HepG2 (cell line): ENCODE results near the gene PRDX2. TPM values are rescaled to one million over a fixed set of nuclear protein-coding genes. Genes with fewer than 3 reads are reported as not detected.

Experiments
- ARNT2 ChIP-seq: sonication (generic); formaldehyde crosslinking; IDR thresholded peaks from 2 replicates; pipeline ENCODE4 v1.8.0; 2022; ENCODE audit warnings: mild to moderate bottlenecking, low read depth, missing genetic modification reagents, moderate library complexity
- CAMTA2 ChIP-seq: sonication (generic); formaldehyde crosslinking; IDR thresholded peaks from 2 replicates; pipeline ENCODE4 v1.4.0; 2020; ENCODE audit warnings: mild to moderate bottlenecking, missing genetic modification reagents, borderline replicate concordance
- CBX5 ChIP-seq: sonication (generic); formaldehyde crosslinking; IDR thresholded peaks from 2 replicates; pipeline ENCODE4 v1.4.0; 2020; ENCODE audit warnings: missing genetic modification reagents, borderline replicate concordance
- CHD2 ChIP-seq: IDR thresholded peaks from 2 replicates; pipeline ENCODE4 v1.6.1; 2011; ENCODE audit warnings: low read depth, low read length, improper control_type of control experiment
- EHMT2 ChIP-seq: fragments of 200-600 bp; sonication (generic); IDR thresholded peaks from 2 replicates; pipeline ENCODE4 v1.7.0; 2017; ENCODE audit warnings: antibody characterized with exemption, low read depth, low read length, borderline replicate concordance
- HMGXB3 ChIP-seq: sonication (generic); formaldehyde crosslinking; IDR thresholded peaks from 2 replicates; pipeline ENCODE4 v1.4.0; 2020; ENCODE audit warnings: missing genetic modification reagents, borderline replicate concordance
- HNF4A ChIP-seq: sonication (generic); formaldehyde crosslinking; IDR thresholded peaks from 2 replicates; pipeline ENCODE4 v1.4.0; 2020; ENCODE audit warnings: missing genetic modification reagents
- LRRFIP1 ChIP-seq: sonication (generic); formaldehyde crosslinking; conservative IDR thresholded peaks from 2 replicates; pipeline ENCODE4 v1.4.0; 2020; ENCODE audit warnings: missing genetic modification reagents
- MAZ ChIP-seq, 2 experiments: sonication (generic) in 1 of 2; formaldehyde crosslinking in 1 of 2; IDR thresholded peaks; 2 replicates each; pipeline versions ENCODE4 v1.5.0 to v1.6.1; 2012 to 2020; ENCODE audit warnings: low read depth in 2 of 2, mild to moderate bottlenecking in 2 of 2, borderline replicate concordance in 1 of 2, improper control_type of control experiment in 1 of 2, low read length in 1 of 2, missing genetic modification reagents in 1 of 2, moderate library complexity in 1 of 2
- MEIS1 ChIP-seq: sonication (generic); formaldehyde crosslinking; IDR thresholded peaks from 2 replicates; pipeline ENCODE4 v1.9.0; 2021; ENCODE audit warnings: mild to moderate bottlenecking, missing genetic modification reagents, moderate library complexity, borderline replicate concordance
- MXD3 ChIP-seq: IDR thresholded peaks from 2 replicates; pipeline ENCODE4 v1.6.1; 2016; ENCODE audit warnings: mild to moderate bottlenecking, missing biosample characterization, missing genetic modification reagents
- POLR2A ChIP-seq, 2 experiments: IDR thresholded peaks; 2 replicates each; pipeline ENCODE4 v1.6.1; 2011; ENCODE audit warnings: low read depth in 2 of 2, low read length in 2 of 2, mild to moderate bottlenecking in 1 of 2, moderate library complexity in 1 of 2; ENCODE audit not compliant: insufficient read depth in 1 of 2
- RBFOX2 ChIP-seq: fragments of 200-400 bp; formaldehyde crosslinking; IDR thresholded peaks from 2 replicates; pipeline ENCODE4 v1.6.1; 2017; ENCODE audit warnings: low read depth, mild to moderate bottlenecking, low read length
- TBX2 ChIP-seq: sonication (generic); formaldehyde crosslinking; IDR thresholded peaks from 2 replicates; pipeline ENCODE4 v1.5.0; 2020; ENCODE audit warnings: missing genetic modification reagents, mild to moderate bottlenecking, borderline replicate concordance
- ZBTB38 ChIP-seq: sonication (generic); formaldehyde crosslinking; IDR thresholded peaks from 2 replicates; pipeline ENCODE4 v1.5.1; 2020; ENCODE audit warnings: mild to moderate bottlenecking, missing genetic modification reagents
- ZNF331 ChIP-seq: sonication (generic); formaldehyde crosslinking; IDR thresholded peaks from 2 replicates; pipeline ENCODE4 v1.4.0; 2020; ENCODE audit warnings: missing genetic modification reagents
- ZNF343 ChIP-seq: sonication (generic); formaldehyde crosslinking; IDR thresholded peaks from 2 replicates; pipeline ENCODE4 v1.4.0; 2020; ENCODE audit warnings: mild to moderate bottlenecking, missing genetic modification reagents
- ZNF772 ChIP-seq: sonication (generic); formaldehyde crosslinking; IDR thresholded peaks from 2 replicates; pipeline ENCODE4 v1.5.0; 2020; ENCODE audit warnings: mild to moderate bottlenecking, missing genetic modification reagents
- polyA plus RNA-seq, 8 experiments: library from polyadenylated mRNA; depleted of rRNA in 3 of 8; stranded (reverse) in 7 of 8; unstranded in 1 of 8; fragments of >200 nt; fragmentation: Illumina TruSeq in 4 of 8; extraction: Trizol in 4 of 8; gene quantifications; 2 replicates each; pipeline versions ENCODE4 v1.2.1 to v1.2.3, GENCODE V29; 2011 to 2016; ENCODE audit warnings: low read depth in 4 of 8, missing spikeins in 1 of 8, mixed read lengths in 1 of 8; ENCODE audit not compliant: insufficient read depth in 1 of 8
- total RNA-seq, 5 experiments: library from RNA; depleted of rRNA; stranded (reverse); fragments of >200 nt; fragmentation: Illumina TruSeq; extraction: Trizol; gene quantifications; 2 replicates each; pipeline ENCODE4 v1.2.3, GENCODE V29; 2016; ENCODE audit warnings: low read depth in 1 of 5
- TF ChIP-seq, protein P1 (sequence below): sonication (generic); formaldehyde crosslinking; IDR thresholded peaks from 2 replicates; pipeline ENCODE4 v1.8.0; 2022; ENCODE audit warnings: missing genetic modification reagents, mild to moderate bottlenecking, borderline replicate concordance

The PRDX2 gene
- total and polyA plus RNA-seq, 2 of the 13 experiments (the other 11 are each of a cell fraction or from before 2014, with no cell fraction given), result 218 to 381 TPM

GRCh38 chr19:12774588-12775555 lies 26.7 kb downstream of the PRDX2 start, which contains the start of gene HOOK2 (continued):
- TF ChIP-seq HNF4A, result peak; percentile 45; the same call in 1 of the 2 replicates
- TF ChIP-seq TBX2 (CRISPR knock-in tag), result 0 out of 2 replicates have a peak, but pooled peaks have one; percentile 30
- no peak for TF ChIP-seq LRRFIP1 (CRISPR knock-in tag)
- TF ChIP-seq RBFOX2, result peak; percentile 68
- no peak for TF ChIP-seq CHD2
- 0 out of 2 replicates have a peak, but pooled peaks have one; percentile 61 for TF ChIP-seq MEIS1
- TF ChIP-seq CAMTA2 (CRISPR knock-in tag), result peak; percentile 80; the same call in 1 of the 2 replicates
- TF ChIP-seq POLR2A (IDR thresholded peaks at IDR 0.05; ENCODE audit: insufficient read depth in 1 of 2, low read depth in 2 of 2, low read length in 2 of 2), result peak; percentile 49 to 81; a peak in 3 of 4 replicates
- TF ChIP-seq ARNT2, result no peak
- TF ChIP-seq ZBTB38 (CRISPR knock-in tag), result peak; percentile 85
- TF ChIP-seq, protein P1, sequence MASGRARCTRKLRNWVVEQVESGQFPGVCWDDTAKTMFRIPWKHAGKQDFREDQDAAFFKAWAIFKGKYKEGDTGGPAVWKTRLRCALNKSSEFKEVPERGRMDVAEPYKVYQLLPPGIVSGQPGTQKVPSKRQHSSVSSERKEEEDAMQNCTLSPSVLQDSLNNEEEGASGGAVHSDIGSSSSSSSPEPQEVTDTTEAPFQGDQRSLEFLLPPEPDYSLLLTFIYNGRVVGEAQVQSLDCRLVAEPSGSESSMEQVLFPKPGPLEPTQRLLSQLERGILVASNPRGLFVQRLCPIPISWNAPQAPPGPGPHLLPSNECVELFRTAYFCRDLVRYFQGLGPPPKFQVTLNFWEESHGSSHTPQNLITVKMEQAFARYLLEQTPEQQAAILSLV (CRISPR knock-in tag), result no peak
- TF ChIP-seq MXD3 (CRISPR knock-in tag), result peak; percentile 38; the same call in 1 of the 2 replicates
- no peak; the same call in 1 of the 2 replicates for TF ChIP-seq CBX5
- TF ChIP-seq ZNF772 (CRISPR knock-in tag), result peak; percentile 42; the same call in 1 of the 2 replicates
- TF ChIP-seq EHMT2, result no peak
- no peak for TF ChIP-seq ZNF343 (CRISPR knock-in tag)
- no peak for TF ChIP-seq ZNF331
- TF ChIP-seq MAZ (IDR thresholded peaks at IDR 0.05; ENCODE audit: borderline replicate concordance, low read depth, low read length), result no peak
- 0 out of 2 replicates have a peak, but pooled peaks have one; percentile 47 for TF ChIP-seq MAZ (CRISPR knock-in tag; IDR thresholded peaks at IDR 0.05; ENCODE audit: low read depth)
- no peak for TF ChIP-seq HMGXB3 (CRISPR knock-in tag)
